Kidney epithelial cell (primary cell): ENCODE data around the gene PTH2. TPM values are rescaled to one million over a fixed set of nuclear protein-coding genes. Genes with fewer than 3 reads are reported as not detected.
"Not testable (repeated sequence)": the region's sequence is repeated elsewhere in the genome, so short reads cannot be mapped to it uniquely, and the experiment has no call there.

Experiments used
- DNase-seq: peaks from one replicate; pipeline ENCODE4 v3.0.0-alpha.2; 2010; ENCODE audit warnings: low read depth
- H3K27me3 ChIP-seq: 2 replicates; pipeline ENCODE4 v1.6.0; 2011; ENCODE audit warnings: low read length; ENCODE audit not compliant: control insufficient read depth, insufficient read depth
- H3K36me3 ChIP-seq: 2 replicates; pipeline ENCODE4 v1.5.1; 2011; ENCODE audit warnings: low read length; ENCODE audit not compliant: control insufficient read depth, insufficient read depth
- H3K4me3 ChIP-seq: 2 replicates; pipeline ENCODE4 v1.5.1; 2011; ENCODE audit warnings: low read depth, mild to moderate bottlenecking, control low read depth, low read length
- total RNA-seq: library from RNA; depleted of rRNA; stranded (reverse); fragments of >200 nt; gene quantifications from 2 replicates; pipeline ENCODE4 v1.2.3, GENCODE V29; 2015
- TF ChIP-seq, protein P1 (sequence below): IDR thresholded peaks from 2 replicates; pipeline ENCODE4 v1.5.1; 2011; ENCODE audit warnings: mild to moderate bottlenecking, moderate library complexity, low read length, control low read depth, inconsistent platforms; ENCODE audit not compliant: insufficient read depth, poor library complexity, severe bottlenecking

PTH2 gene
- total RNA-seq, 1 donor from 2014 or later = not detected

GRCh38 chr19:49380391-49380790, 42.9 kb downstream of the PTH2 start:
- TF ChIP-seq, protein P1, sequence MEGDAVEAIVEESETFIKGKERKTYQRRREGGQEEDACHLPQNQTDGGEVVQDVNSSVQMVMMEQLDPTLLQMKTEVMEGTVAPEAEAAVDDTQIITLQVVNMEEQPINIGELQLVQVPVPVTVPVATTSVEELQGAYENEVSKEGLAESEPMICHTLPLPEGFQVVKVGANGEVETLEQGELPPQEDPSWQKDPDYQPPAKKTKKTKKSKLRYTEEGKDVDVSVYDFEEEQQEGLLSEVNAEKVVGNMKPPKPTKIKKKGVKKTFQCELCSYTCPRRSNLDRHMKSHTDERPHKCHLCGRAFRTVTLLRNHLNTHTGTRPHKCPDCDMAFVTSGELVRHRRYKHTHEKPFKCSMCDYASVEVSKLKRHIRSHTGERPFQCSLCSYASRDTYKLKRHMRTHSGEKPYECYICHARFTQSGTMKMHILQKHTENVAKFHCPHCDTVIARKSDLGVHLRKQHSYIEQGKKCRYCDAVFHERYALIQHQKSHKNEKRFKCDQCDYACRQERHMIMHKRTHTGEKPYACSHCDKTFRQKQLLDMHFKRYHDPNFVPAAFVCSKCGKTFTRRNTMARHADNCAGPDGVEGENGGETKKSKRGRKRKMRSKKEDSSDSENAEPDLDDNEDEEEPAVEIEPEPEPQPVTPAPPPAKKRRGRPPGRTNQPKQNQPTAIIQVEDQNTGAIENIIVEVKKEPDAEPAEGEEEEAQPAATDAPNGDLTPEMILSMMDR = no peak
- H3K27me3 ChIP-seq = peaks cover 4% of the 10 kb centered on the region
- no peak for DNase-seq
- H3K36me3 ChIP-seq = no peaks in the 10 kb centered on the region
- no peak overlapping the region for H3K4me3 ChIP-seq

DNA sequence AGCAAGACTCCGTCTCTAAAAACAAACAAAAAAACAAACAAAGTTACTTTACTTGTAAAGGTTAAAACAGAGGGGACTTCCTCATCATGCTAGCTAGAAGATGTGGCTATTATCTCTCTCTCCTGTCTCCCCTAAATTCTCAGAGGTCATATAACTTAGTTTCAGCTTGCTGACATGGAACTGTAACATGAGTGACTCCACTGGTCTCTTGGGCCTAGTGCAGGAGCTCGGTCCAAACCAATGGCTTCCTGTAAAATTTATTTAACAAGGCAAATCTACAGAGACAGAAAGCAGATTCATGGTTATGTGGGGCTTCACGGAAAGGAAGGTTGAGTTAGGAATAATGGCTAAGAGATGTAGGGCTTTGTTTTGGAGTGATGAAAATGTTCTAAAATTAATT, 44.7 kb downstream of the PTH2 start:
- Histone ChIP-seq H3K4me3 (no peak overlapping the region), H3K27me3 (peaks cover 9% of the 10 kb centered on the region), H3K36me3 (no peaks in the 10 kb centered on the region)
- DNase-seq = no peak
- TF ChIP-seq, protein P1 = no peak

DNA sequence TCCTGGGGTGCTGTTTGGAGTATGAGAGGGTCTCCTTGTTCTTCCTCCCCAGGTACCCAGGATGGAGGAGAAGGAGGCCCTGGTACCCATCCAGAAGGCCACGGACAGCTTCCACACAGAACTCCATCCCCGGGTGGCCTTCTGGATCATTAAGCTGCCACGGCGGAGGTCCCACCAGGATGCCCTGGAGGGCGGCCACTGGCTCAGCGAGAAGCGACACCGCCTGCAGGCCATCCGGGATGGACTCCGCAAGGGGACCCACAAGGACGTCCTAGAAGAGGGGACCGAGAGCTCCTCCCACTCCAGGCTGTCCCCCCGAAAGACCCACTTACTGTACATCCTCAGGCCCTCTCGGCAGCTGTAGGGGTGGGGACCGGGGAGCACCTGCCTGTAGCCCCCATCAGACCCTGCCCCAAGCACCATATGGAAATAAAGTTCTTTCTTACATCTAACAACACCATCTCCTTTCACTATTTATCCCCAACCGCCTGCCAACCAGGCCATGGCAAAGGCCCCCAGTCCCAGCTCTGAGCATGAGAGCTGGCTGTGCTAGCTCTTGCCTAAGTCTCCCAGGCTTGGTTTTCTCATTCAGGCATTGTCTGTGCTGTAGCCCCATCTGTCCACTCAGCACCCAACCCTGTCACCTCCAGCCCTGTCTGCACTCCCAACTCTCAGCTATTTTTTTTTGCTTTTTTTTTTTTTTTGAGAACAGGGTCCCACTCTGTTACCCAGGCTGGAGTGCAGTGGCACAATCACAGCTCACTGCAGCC, 48.4 kb downstream of the PTH2 start:
- no peak for DNase-seq
- H3K27me3 ChIP-seq = peaks cover 9% of the 10 kb centered on the region
- no peak overlapping the region for H3K4me3 ChIP-seq
- H3K36me3 ChIP-seq = no peaks in the 10 kb centered on the region
- TF ChIP-seq, protein P1 = no peak

- not testable (repeated sequence) for H3K4me3 ChIP-seq, DNase-seq, H3K36me3 ChIP-seq, H3K27me3 ChIP-seq
These were observed 50.1 kb downstream of the PTH2 start for GRCh38 chr19:49373174-49373573.

Other genes with a start within 250 kb of the PTH2 start
- gene SLC6A16, start 98.2 kb downstream of the PTH2 start, total RNA-seq = 0.17 and 0.75 TPM in 2 replicates
- gene CD37, start 88.0 kb downstream of the PTH2 start, total RNA-seq = 0.07 TPM in 1 of 2 replicates, not detected in the other
- 49.7 and 52.6 TPM in 2 replicates for gene TEAD2, start 61.0 kb downstream of the PTH2 start, total RNA-seq
- gene DKKL1, start 59.6 kb downstream of the PTH2 start, total RNA-seq = 0.58 TPM in 1 of 2 replicates, not detected in the other
- 0.07 TPM in 1 of 2 replicates, not detected in the other for gene KASH5, start 35.2 kb downstream of the PTH2 start, total RNA-seq
- gene GFY, start 1.9 kb upstream of the PTH2 start, total RNA-seq = not detected in 2 replicates
- gene SLC17A7, start 18.1 kb upstream of the PTH2 start, total RNA-seq = 0.07 TPM in 1 of 2 replicates, not detected in the other
- gene PIH1D1, start 28.4 kb upstream of the PTH2 start, total RNA-seq = 101 and 108 TPM in 2 replicates
- gene ALDH16A1, start 29.8 kb upstream of the PTH2 start, total RNA-seq = 21.8 and 32.9 TPM in 2 replicates
- 2.3 and 3.0 TPM in 2 replicates for gene FLT3LG, start 50.8 kb upstream of the PTH2 start, total RNA-seq
- gene RPL13A, start 64.2 kb upstream of the PTH2 start, total RNA-seq = 2,967 and 3,596 TPM in 2 replicates
- gene RPS11, start 73.0 kb upstream of the PTH2 start, total RNA-seq = 3,617 and 3,738 TPM in 2 replicates
- 66.7 and 80.2 TPM in 2 replicates for gene FCGRT, start 89.2 kb upstream of the PTH2 start, total RNA-seq
- gene RCN3, start 104.6 kb upstream of the PTH2 start, total RNA-seq = 16.4 and 20.7 TPM in 2 replicates
- gene NOSIP, start 157.1 kb upstream of the PTH2 start, total RNA-seq = 89.4 and 91.4 TPM in 2 replicates
- gene PRRG2, start 157.9 kb upstream of the PTH2 start, total RNA-seq = 5.4 and 7.2 TPM in 2 replicates
- gene PRR12, start 167.7 kb upstream of the PTH2 start, total RNA-seq = 8.9 and 11.5 TPM in 2 replicates
- gene RRAS, start 216.7 kb upstream of the PTH2 start, total RNA-seq = 32.8 and 44.1 TPM in 2 replicates
- 38.9 and 51.1 TPM in 2 replicates for gene SCAF1, start 218.8 kb upstream of the PTH2 start, total RNA-seq
- 47.3 and 66.6 TPM in 2 replicates for gene IRF3, start 242.4 kb upstream of the PTH2 start, total RNA-seq
- 13.9 and 19.8 TPM in 2 replicates for gene BCL2L12, start 242.5 kb upstream of the PTH2 start, total RNA-seq